PC-3 (cell line): ENCODE results near the gene CSF1. TPM values are rescaled to one million over a fixed set of nuclear protein-coding genes. Genes with fewer than 3 reads are reported as not detected.

Experiments
- ATAC-seq: fragments of 200-7000 bp; cut with Tn5 transposase; 2 replicates; pipeline ENCODE4 v1.9.1; 2020; ENCODE audit warnings: mild to moderate bottlenecking, moderate library complexity
- BruUV-seq: library from RNA; stranded (reverse); fragments of 400-500 nt; replicated peaks from 2 replicates; lab custom pipeline; 2021; lab: Mats Ljungman, UMichigan
- CTCF ChIA-PET: fragments of 300-600 bp; sonication (Branson Sonifier 250); formaldehyde crosslinking; loops from one replicate; lab custom pipeline; 2022; ENCODE audit warnings: antibody characterized with exemption; lab: Charles Lee
- POLR2A ChIA-PET: fragments of 300-600 bp; sonication (Branson Sonifier 250); formaldehyde crosslinking; loops from one replicate; lab custom pipeline; 2022; ENCODE audit warnings: antibody characterized with exemption; ENCODE audit not compliant: unreplicated experiment; lab: Charles Lee
- DNase-seq: peaks from one replicate; pipeline ENCODE4 v3.0.0-alpha.2; 2015
- H2AFZ ChIP-seq: fragments of 300-600 bp; sonication (generic); 2 replicates; pipeline ENCODE4 v1.6.0; 2016; ENCODE audit warnings: antibody characterized with exemption, low read length
- H3F3A ChIP-seq: fragments of 300-600 bp; sonication (generic); one replicate; pipeline ENCODE4 v1.6.0; 2017; ENCODE audit warnings: antibody characterized with exemption, low read length, control low read depth, mild to moderate bottlenecking; ENCODE audit not compliant: unreplicated experiment
- H3K27ac ChIP-seq: fragments of 300-600 bp; sonication (generic); 2 replicates; pipeline ENCODE4 v1.5.1; 2016; ENCODE audit warnings: mild to moderate bottlenecking, low read length
- H3K27me3 ChIP-seq: fragments of 300-600 bp; sonication (generic); 2 replicates; pipeline ENCODE4 v1.6.1; 2016; ENCODE audit warnings: low read length, mixed read lengths
- H3K36me3 ChIP-seq: fragments of 300-600 bp; sonication (generic); 2 replicates; pipeline ENCODE4 v1.6.1; 2016; ENCODE audit warnings: low read depth, mixed run types, low read length, mixed read lengths
- H3K4me1 ChIP-seq: fragments of 300-600 bp; sonication (generic); 2 replicates; pipeline ENCODE4 v1.5.1; 2016; ENCODE audit warnings: low read length; ENCODE audit not compliant: insufficient read depth
- H3K4me2 ChIP-seq: fragments of 300-600 bp; sonication (generic); 2 replicates; pipeline ENCODE4 v1.6.0; 2016; ENCODE audit warnings: low read length
- H3K4me3 ChIP-seq: fragments of 300-600 bp; sonication (generic); 2 replicates; pipeline ENCODE4 v1.5.1; 2016; ENCODE audit warnings: mild to moderate bottlenecking, low read length, mixed read lengths
- H3K79me2 ChIP-seq: fragments of 300-600 bp; sonication (generic); 2 replicates; pipeline ENCODE4 v1.6.1; 2017; ENCODE audit warnings: low read length, mixed read lengths
- H3K9ac ChIP-seq: fragments of 300-600 bp; sonication (generic); 2 replicates; pipeline ENCODE4 v1.6.0; 2016; ENCODE audit warnings: mild to moderate bottlenecking, low read length
- H3K9me2 ChIP-seq: fragments of 300-600 bp; sonication (generic); replicated peaks from 2 replicates; pipeline ENCODE4 v1.6.1; 2016; ENCODE audit warnings: mixed run types, low read length, mixed read lengths
- H3K9me3 ChIP-seq: fragments of 300-600 bp; sonication (generic); 2 replicates; pipeline ENCODE4 v1.6.1; 2016; ENCODE audit warnings: low read length, mixed read lengths
- H4K20me1 ChIP-seq: fragments of 300-600 bp; sonication (generic); 2 replicates; pipeline ENCODE4 v1.6.1; 2016; ENCODE audit warnings: low read length, mixed read lengths
- EZH2 ChIP-seq: fragments of 300-600 bp; sonication (generic); IDR thresholded peaks from one replicate; pipeline ENCODE4 v1.6.1; 2017; ENCODE audit warnings: antibody characterized with exemption, mild to moderate bottlenecking, low read length; ENCODE audit not compliant: unreplicated experiment
- EZH2phosphoT487 ChIP-seq: fragments of 300-600 bp; sonication (generic); IDR thresholded peaks from 2 replicates; pipeline ENCODE4 v1.6.1; 2018; ENCODE audit warnings: mild to moderate bottlenecking, antibody characterized with exemption, low read length, borderline replicate concordance
- intact Hi-C: fragments of 100-400 bp; cut with micrococcal nuclease; formaldehyde crosslinking; loops from 2 replicates; pipeline ENCODE4 v1.9.0; 2023
- total RNA-seq: library from RNA; depleted of rRNA; stranded (reverse); fragments of >200 nt; gene quantifications from 2 replicates; pipeline ENCODE4 v1.2.3, GENCODE V29; 2014
- TF ChIP-seq, protein P1 (sequence below): fragments of 300-600 bp; sonication (generic); conservative IDR thresholded peaks from 2 replicates; pipeline ENCODE4 v1.5.1; 2017; ENCODE audit warnings: antibody characterized with exemption, low read depth, mild to moderate bottlenecking, low read length

CSF1 gene
- total RNA-seq, 1 experiment from 2014 or later = 2.0 TPM

GRCh38 chr1:109873278-109874175 is 37.1 kb upstream of the CSF1 start:
- TF ChIP-seq EZH2phosphoT487 (no peak), EZH2 (no peak)
- TF ChIP-seq, protein P1, sequence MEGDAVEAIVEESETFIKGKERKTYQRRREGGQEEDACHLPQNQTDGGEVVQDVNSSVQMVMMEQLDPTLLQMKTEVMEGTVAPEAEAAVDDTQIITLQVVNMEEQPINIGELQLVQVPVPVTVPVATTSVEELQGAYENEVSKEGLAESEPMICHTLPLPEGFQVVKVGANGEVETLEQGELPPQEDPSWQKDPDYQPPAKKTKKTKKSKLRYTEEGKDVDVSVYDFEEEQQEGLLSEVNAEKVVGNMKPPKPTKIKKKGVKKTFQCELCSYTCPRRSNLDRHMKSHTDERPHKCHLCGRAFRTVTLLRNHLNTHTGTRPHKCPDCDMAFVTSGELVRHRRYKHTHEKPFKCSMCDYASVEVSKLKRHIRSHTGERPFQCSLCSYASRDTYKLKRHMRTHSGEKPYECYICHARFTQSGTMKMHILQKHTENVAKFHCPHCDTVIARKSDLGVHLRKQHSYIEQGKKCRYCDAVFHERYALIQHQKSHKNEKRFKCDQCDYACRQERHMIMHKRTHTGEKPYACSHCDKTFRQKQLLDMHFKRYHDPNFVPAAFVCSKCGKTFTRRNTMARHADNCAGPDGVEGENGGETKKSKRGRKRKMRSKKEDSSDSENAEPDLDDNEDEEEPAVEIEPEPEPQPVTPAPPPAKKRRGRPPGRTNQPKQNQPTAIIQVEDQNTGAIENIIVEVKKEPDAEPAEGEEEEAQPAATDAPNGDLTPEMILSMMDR = no peak
- H4K20me1 ChIP-seq = no peaks in the 10 kb centered on the region
- POLR2A ChIA-PET = no interaction called here
- no peak overlapping the region for H3K4me3 ChIP-seq
- BruUV-seq = no TSS peak
- H3F3A ChIP-seq = no peaks in the 10 kb centered on the region
- H3K9me2 ChIP-seq = no peaks in the 10 kb centered on the region
- H3K27ac ChIP-seq = no peak overlapping the region
- intact Hi-C loops = no loop called here
- no peaks in the 10 kb centered on the region for H3K36me3 ChIP-seq
- ATAC-seq (no peak), DNase-seq (no peak)
- H3K27me3 ChIP-seq = no peaks in the 10 kb centered on the region
- H3K9ac ChIP-seq = no peak overlapping the region
- 0 out of 2 replicates have a peak, but pooled peaks cover 7% of the 10 kb centered on the region for H3K4me1 ChIP-seq
- H3K4me2 ChIP-seq = no peak overlapping the region
- H2AFZ ChIP-seq = no peak overlapping the region
- H3K79me2 ChIP-seq = no peaks in the 10 kb centered on the region
- CTCF ChIA-PET = no interaction called here
- H3K9me3 ChIP-seq = no peaks in the 10 kb centered on the region

GRCh38 chr1:109874445-109874844 is 36.2 kb upstream of the CSF1 start:
- BruUV-seq = no TSS peak
- H2AFZ ChIP-seq = no peak overlapping the region
- no peaks in the 10 kb centered on the region for H3F3A ChIP-seq
- TF ChIP-seq, protein P1 = no peak
- TF ChIP-seq EZH2 (no peak), EZH2phosphoT487 (no peak)
- intact Hi-C loops = no loop called here
- H3K79me2 ChIP-seq = no peaks in the 10 kb centered on the region
- H4K20me1 ChIP-seq = no peaks in the 10 kb centered on the region
- H3K4me2 ChIP-seq = no peak overlapping the region
- H3K36me3 ChIP-seq = no peaks in the 10 kb centered on the region
- DNase-seq (no peak), ATAC-seq (no peak)
- H3K4me3 ChIP-seq = no peak overlapping the region
- no peaks in the 10 kb centered on the region for H3K27me3 ChIP-seq
- CTCF ChIA-PET = no interaction called here
- H3K4me1 ChIP-seq = 0 out of 2 replicates have a peak, but pooled peaks cover 7% of the 10 kb centered on the region
- POLR2A ChIA-PET = no interaction called here
- no peaks in the 10 kb centered on the region for H3K9me2 ChIP-seq
- H3K9ac ChIP-seq = no peak overlapping the region
- no peaks in the 10 kb centered on the region for H3K9me3 ChIP-seq
- H3K27ac ChIP-seq = no peak overlapping the region

- H3F3A ChIP-seq = no peaks in the 10 kb centered on the region
- no peak overlapping the region for H3K4me2 ChIP-seq
- ChIA-PET POLR2A (no interaction called here), CTCF (no interaction called here)
- H3K9me3 ChIP-seq = no peaks in the 10 kb centered on the region
- H2AFZ ChIP-seq = no peak overlapping the region
- intact Hi-C loops = no loop called here
- H3K4me3 ChIP-seq = no peak overlapping the region
- DNase-seq (no peak), ATAC-seq (no peak)
- H3K36me3 ChIP-seq = no peaks in the 10 kb centered on the region
- no peak overlapping the region for H3K27ac ChIP-seq
- BruUV-seq = no TSS peak
- 0 out of 2 replicates have a peak, but pooled peaks cover 7% of the 10 kb centered on the region for H3K4me1 ChIP-seq
- TF ChIP-seq EZH2phosphoT487 = no peak
- TF ChIP-seq, protein P1 = no peak
- TF ChIP-seq EZH2 = no peak
- no peaks in the 10 kb centered on the region for H3K79me2 ChIP-seq
- H3K9me2 ChIP-seq = no peaks in the 10 kb centered on the region
- no peaks in the 10 kb centered on the region for H3K27me3 ChIP-seq
- H4K20me1 ChIP-seq = no peaks in the 10 kb centered on the region
- no peak overlapping the region for H3K9ac ChIP-seq
These were observed 34.8 kb upstream of the CSF1 start for GRCh38 chr1:109875874-109876273.
